ENCODE data around the gene ABCB8. TPM values are rescaled to one million over a fixed set of nuclear protein-coding genes. Genes with fewer than 3 reads are reported as not detected.
"Not testable (repeated sequence)": the region's sequence is repeated elsewhere in the genome, so short reads cannot be mapped to it uniquely, and the experiment has no call there.

The ABCB8 gene
- total and polyA plus RNA-seq, 9 donors, result 12.8 to 26.5 (median 18.4) TPM

GRCh38 chr7:151007469-151007898 lies 20.8 kb upstream of the ABCB8 start:
- peaks cover 39% of the 10 kb centered on the region for H3K4me1 ChIP-seq (ENCODE audit: control insufficient read depth, insufficient read depth, low read length)
- H3K27ac ChIP-seq (ENCODE audit: low read length), result no peak overlapping the region
- H3K4me3 ChIP-seq (ENCODE audit: low read length), result no peak overlapping the region

DNA sequence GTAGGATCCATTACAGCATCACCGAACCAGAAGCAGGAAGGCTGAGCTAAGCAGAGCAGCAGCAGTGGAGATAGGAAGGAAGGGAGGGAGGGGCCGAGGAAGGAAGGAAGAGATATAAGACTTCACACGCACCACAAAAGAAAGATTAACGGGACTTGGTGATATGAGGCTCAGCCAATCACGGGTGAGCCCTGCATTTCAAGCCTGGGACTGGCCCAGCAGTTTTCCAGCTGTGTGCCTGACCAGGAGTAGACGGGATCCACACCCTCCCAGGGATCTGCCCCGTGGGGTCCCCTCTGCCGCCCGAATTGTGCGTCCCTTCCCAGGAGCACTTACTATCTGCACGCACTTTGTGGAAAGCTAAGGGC lies 20.1 kb upstream of the ABCB8 start:
- Histone ChIP-seq H3K9me3 (replicated peaks; ENCODE audit: control insufficient read depth, low read depth, low read length) (no peaks in the 10 kb centered on the region), H3K27me3 (ENCODE audit: control insufficient read depth, insufficient read depth, low read length) (peaks cover 28% of the 10 kb centered on the region), H3K4me1 (ENCODE audit: control insufficient read depth, insufficient read depth, low read length) (peaks cover 44% of the 10 kb centered on the region), H3K27ac (ENCODE audit: low read length) (no peak overlapping the region), H3K4me3 (ENCODE audit: low read length) (no peak overlapping the region), H3K36me3 (ENCODE audit: control insufficient read depth, insufficient read depth, low read length) (no peaks in the 10 kb centered on the region)
- no peak for DNase-seq
- WGBS (ENCODE audit: insufficient coverage), result 32% methylated on average over 3 of the region's 11 CpGs

More at GRCh38 chr7:151007469-151007898, 20.8 kb upstream of the ABCB8 start:
- no peak for DNase-seq
- Histone ChIP-seq H3K27me3 (ENCODE audit: control insufficient read depth, insufficient read depth, low read length) (peaks cover 21% of the 10 kb centered on the region), H3K9me3 (replicated peaks; ENCODE audit: control insufficient read depth, low read depth, low read length) (no peaks in the 10 kb centered on the region), H3K36me3 (ENCODE audit: control insufficient read depth, insufficient read depth, low read length) (no peaks in the 10 kb centered on the region)
- WGBS (ENCODE audit: insufficient coverage), result 47% methylated on average over 6 of the region's 7 CpGs

DNA sequence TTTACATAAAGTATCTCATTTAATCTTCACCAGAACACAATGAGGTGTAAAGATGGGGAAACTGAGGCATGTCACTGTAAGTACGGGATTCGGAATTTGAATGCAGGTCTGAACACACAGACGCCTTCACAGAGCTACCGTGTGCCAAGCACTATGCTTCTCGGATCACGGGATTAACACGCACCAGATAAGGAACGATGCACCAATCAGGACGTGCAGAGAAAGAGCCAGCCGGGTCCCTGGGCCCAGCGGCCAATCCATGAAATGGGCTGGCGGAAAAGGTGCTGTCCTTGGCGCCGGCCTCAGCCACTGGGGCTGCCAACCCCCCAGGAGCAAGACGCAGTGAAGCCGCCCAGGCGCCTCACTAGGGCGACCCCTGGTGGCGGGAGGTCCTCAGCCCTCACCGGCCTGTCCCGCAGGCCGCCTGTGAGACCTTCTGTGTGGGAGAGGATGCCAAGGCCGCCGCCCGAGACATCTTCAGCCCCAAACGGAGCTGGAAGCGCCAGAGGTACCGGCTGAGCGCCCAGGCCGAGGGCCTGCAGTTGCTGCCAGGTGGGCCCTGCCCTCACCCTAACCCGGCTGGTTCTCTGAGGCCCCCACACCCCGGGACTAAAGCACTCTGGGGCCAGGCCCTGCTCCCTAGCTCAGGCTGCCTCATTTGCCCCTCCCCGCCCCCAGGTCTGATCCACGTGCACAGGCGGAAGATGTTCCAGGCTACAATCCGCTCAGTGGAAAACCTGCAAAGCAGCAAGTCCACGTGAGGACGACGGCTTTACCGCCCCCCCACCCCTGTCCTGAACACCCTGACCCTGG lies 19.5 kb upstream of the ABCB8 start:
- Histone ChIP-seq H3K4me1 (ENCODE audit: control insufficient read depth, insufficient read depth, low read length) (peaks cover 50% of the 10 kb centered on the region), H3K27ac (ENCODE audit: low read length) (no peak overlapping the region), H3K27me3 (ENCODE audit: control insufficient read depth, insufficient read depth, low read length) (peaks cover 32% of the 10 kb centered on the region), H3K9me3 (replicated peaks; ENCODE audit: control insufficient read depth, low read depth, low read length) (no peaks in the 10 kb centered on the region), H3K36me3 (ENCODE audit: control insufficient read depth, insufficient read depth, low read length) (no peaks in the 10 kb centered on the region), H3K4me3 (ENCODE audit: low read length) (no peak overlapping the region)
- 46% methylated on average over 39 of the region's 40 CpGs for WGBS (ENCODE audit: insufficient coverage)
- peak; percentile 54 for DNase-seq

DNA sequence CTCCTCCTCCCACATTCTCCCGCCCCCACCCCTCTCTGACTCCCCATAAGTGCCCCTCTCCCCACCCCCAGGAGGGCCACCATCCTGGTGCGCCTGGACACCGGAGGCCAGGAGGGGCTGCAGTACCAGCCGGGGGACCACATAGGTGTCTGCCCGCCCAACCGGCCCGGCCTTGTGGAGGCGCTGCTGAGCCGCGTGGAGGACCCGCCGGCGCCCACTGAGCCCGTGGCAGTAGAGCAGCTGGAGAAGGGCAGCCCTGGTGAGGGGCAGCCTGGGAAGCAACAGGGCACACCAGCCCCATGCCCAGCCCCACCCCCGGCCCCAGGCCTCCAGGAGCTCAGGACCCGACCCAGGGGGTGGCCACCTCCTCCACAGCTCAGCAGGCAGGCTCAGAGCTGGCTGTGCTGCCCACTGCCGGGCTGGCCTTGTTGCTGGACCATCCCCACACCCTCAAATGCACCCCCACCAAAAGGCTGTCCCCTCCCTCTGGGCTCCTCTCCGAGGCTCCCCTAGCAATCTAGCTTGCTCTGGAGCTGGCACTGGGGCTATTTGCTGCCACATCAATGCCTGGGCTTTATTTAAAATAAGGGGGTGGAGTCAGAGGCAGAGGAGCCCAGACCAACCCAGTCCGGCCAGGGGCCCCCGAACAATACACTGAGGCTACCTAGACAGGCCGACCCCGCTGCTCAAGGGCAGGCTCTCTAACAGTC lies 18.8 kb upstream of the ABCB8 start:
- Histone ChIP-seq H3K4me3 (ENCODE audit: low read length) (no peak overlapping the region), H3K27ac (ENCODE audit: low read length) (no peak overlapping the region), H3K36me3 (ENCODE audit: control insufficient read depth, insufficient read depth, low read length) (no peaks in the 10 kb centered on the region), H3K9me3 (replicated peaks; ENCODE audit: control insufficient read depth, low read depth, low read length) (no peaks in the 10 kb centered on the region), H3K27me3 (ENCODE audit: control insufficient read depth, insufficient read depth, low read length) (peaks cover 39% of the 10 kb centered on the region), H3K4me1 (ENCODE audit: control insufficient read depth, insufficient read depth, low read length) (peaks cover 58% of the 10 kb centered on the region)
- DNase-seq, result no peak
- WGBS (ENCODE audit: insufficient coverage), result 60% methylated on average over 17 of the region's 22 CpGs

- H3K4me1 ChIP-seq (ENCODE audit: control insufficient read depth, insufficient read depth, low read length), result peaks cover 60% of the 10 kb centered on the region
- WGBS (ENCODE audit: insufficient coverage), result 19% methylated on average over 3 of the region's 7 CpGs
- H3K4me3 ChIP-seq (ENCODE audit: low read length), result no peak overlapping the region
- no peak overlapping the region for H3K27ac ChIP-seq (ENCODE audit: low read length)
- no peak for DNase-seq
- no peaks in the 10 kb centered on the region for H3K9me3 ChIP-seq (replicated peaks; ENCODE audit: control insufficient read depth, low read depth, low read length)
- peaks cover 39% of the 10 kb centered on the region for H3K27me3 ChIP-seq (ENCODE audit: control insufficient read depth, insufficient read depth, low read length)
- no peaks in the 10 kb centered on the region for H3K36me3 ChIP-seq (ENCODE audit: control insufficient read depth, insufficient read depth, low read length)
These were observed 18.3 kb upstream of the ABCB8 start for GRCh38 chr7:151010037-151010306.

GRCh38 chr7:151010307-151011096 lies 17.7 kb upstream of the ABCB8 start:
- Histone ChIP-seq H3K4me3 (ENCODE audit: low read length) (no peak overlapping the region), H3K27ac (ENCODE audit: low read length) (no peak overlapping the region), H3K9me3 (replicated peaks; ENCODE audit: control insufficient read depth, low read depth, low read length) (no peaks in the 10 kb centered on the region), H3K4me1 (ENCODE audit: control insufficient read depth, insufficient read depth, low read length) (peaks cover 64% of the 10 kb centered on the region), H3K36me3 (ENCODE audit: control insufficient read depth, insufficient read depth, low read length) (no peaks in the 10 kb centered on the region), H3K27me3 (ENCODE audit: control insufficient read depth, insufficient read depth, low read length) (peaks cover 39% of the 10 kb centered on the region)
- DNase-seq, result peak; percentile 59
- 16% methylated on average over 12 of the region's 18 CpGs for WGBS (ENCODE audit: insufficient coverage)

- Histone ChIP-seq H3K27ac (ENCODE audit: low read length) (no peak overlapping the region), H3K4me3 (ENCODE audit: low read length) (no peak overlapping the region), H3K9me3 (replicated peaks; ENCODE audit: control insufficient read depth, low read depth, low read length) (no peaks in the 10 kb centered on the region), H3K4me1 (ENCODE audit: control insufficient read depth, insufficient read depth, low read length) (peaks cover 64% of the 10 kb centered on the region), H3K36me3 (ENCODE audit: control insufficient read depth, insufficient read depth, low read length) (no peaks in the 10 kb centered on the region), H3K27me3 (ENCODE audit: control insufficient read depth, insufficient read depth, low read length) (peaks cover 39% of the 10 kb centered on the region)
- WGBS (ENCODE audit: insufficient coverage), result 43% methylated on average over 1 of the region's 1 CpG
- no peak for DNase-seq
These were observed 17.2 kb upstream of the ABCB8 start for GRCh38 chr7:151011097-151011409.

GRCh38 chr7:151011616-151012015 lies 16.6 kb upstream of the ABCB8 start:
- Histone ChIP-seq H3K4me1 (ENCODE audit: control insufficient read depth, insufficient read depth, low read length) (peaks cover 64% of the 10 kb centered on the region), H3K27me3 (ENCODE audit: control insufficient read depth, insufficient read depth, low read length) (peaks cover 39% of the 10 kb centered on the region)
- not testable (repeated sequence) for H3K9me3 ChIP-seq (replicated peaks; ENCODE audit: control insufficient read depth, low read depth, low read length); H3K27ac ChIP-seq (ENCODE audit: low read length); H3K4me3 ChIP-seq (ENCODE audit: low read length); H3K36me3 ChIP-seq (ENCODE audit: control insufficient read depth, insufficient read depth, low read length); DNase-seq
- 100% methylated on average over 5 of the region's 12 CpGs for WGBS (ENCODE audit: insufficient coverage)

GRCh38 chr7:151012031-151012692 lies 16.1 kb upstream of the ABCB8 start:
- Histone ChIP-seq H3K4me1 (ENCODE audit: control insufficient read depth, insufficient read depth, low read length) (peaks cover 60% of the 10 kb centered on the region), H3K27me3 (ENCODE audit: control insufficient read depth, insufficient read depth, low read length) (peaks cover 43% of the 10 kb centered on the region)
- 82% methylated on average over 3 of the region's 6 CpGs for WGBS (ENCODE audit: insufficient coverage)

GRCh38 chr7:151012911-151013347 lies 15.3 kb upstream of the ABCB8 start:
- peak; percentile 56 for DNase-seq
- Histone ChIP-seq H3K27ac (ENCODE audit: low read length) (no peak overlapping the region), H3K9me3 (replicated peaks; ENCODE audit: control insufficient read depth, low read depth, low read length) (no peaks in the 10 kb centered on the region), H3K27me3 (ENCODE audit: control insufficient read depth, insufficient read depth, low read length) (peaks cover 50% of the 10 kb centered on the region), H3K4me3 (ENCODE audit: low read length) (no peak overlapping the region), H3K36me3 (ENCODE audit: control insufficient read depth, insufficient read depth, low read length) (no peaks in the 10 kb centered on the region), H3K4me1 (ENCODE audit: control insufficient read depth, insufficient read depth, low read length) (peaks cover 57% of the 10 kb centered on the region)
- WGBS (ENCODE audit: insufficient coverage), result 17% methylated on average over 11 of the region's 23 CpGs

More at GRCh38 chr7:151012031-151012692, 16.1 kb upstream of the ABCB8 start:
- Histone ChIP-seq H3K4me3 (ENCODE audit: low read length) (no peak overlapping the region), H3K27ac (ENCODE audit: low read length) (no peak overlapping the region), H3K36me3 (ENCODE audit: control insufficient read depth, insufficient read depth, low read length) (no peaks in the 10 kb centered on the region), H3K9me3 (replicated peaks; ENCODE audit: control insufficient read depth, low read depth, low read length) (no peaks in the 10 kb centered on the region)
- no peak for DNase-seq
